Smooth muscle cell (in vitro differentiated cells): Measurements from ENCODE around the gene MRPL34. TPM values are rescaled to one million over a fixed set of nuclear protein-coding genes. Genes with fewer than 3 reads are reported as not detected.
A peak's percentile ranks its signal among the peaks of the same experiment; 100 is the strongest.
"Not testable (repeated sequence)": the region's sequence is repeated elsewhere in the genome, so short reads cannot be mapped to it uniquely, and the experiment has no call there.

Experiments used
- DNase-seq: peaks from one replicate; lab custom pipeline; 2025; ENCODE audit not compliant: unreplicated experiment; lab: John Stamatoyannopoulos, UW
- H2AFZ ChIP-seq: fragments of 200-600 bp; sonication (generic); 2 replicates; pipeline ENCODE4 v1.6.0; 2016; ENCODE audit warnings: antibody characterized with exemption, low read depth, mild to moderate bottlenecking
- H3F3A ChIP-seq: fragments of 200-600 bp; sonication (generic); 2 replicates; pipeline ENCODE4 v1.6.0; 2017; ENCODE audit warnings: antibody characterized with exemption, low read depth
- H3K27ac ChIP-seq: fragments of 200-600 bp; sonication (generic); 2 replicates; pipeline ENCODE4 v1.5.1; 2016; ENCODE audit warnings: low read depth, mild to moderate bottlenecking
- H3K27me3 ChIP-seq: fragments of 200-600 bp; sonication (generic); 2 replicates; pipeline ENCODE4 v1.6.1; 2016; ENCODE audit warnings: low read depth, mild to moderate bottlenecking
- H3K36me3 ChIP-seq: fragments of 200-600 bp; sonication (generic); 2 replicates; pipeline ENCODE4 v1.5.1; 2016; ENCODE audit warnings: low read depth
- H3K4me1 ChIP-seq: fragments of 200-600 bp; sonication (generic); 2 replicates; pipeline ENCODE4 v1.5.1; 2016; ENCODE audit warnings: low read depth
- H3K4me2 ChIP-seq: fragments of 200-600 bp; sonication (generic); 2 replicates; pipeline ENCODE4 v1.6.0; 2016; ENCODE audit warnings: mild to moderate bottlenecking
- H3K4me3 ChIP-seq: fragments of 200-600 bp; sonication (generic); 2 replicates; pipeline ENCODE4 v1.5.1; 2016; ENCODE audit warnings: mild to moderate bottlenecking
- H3K79me2 ChIP-seq: fragments of 200-600 bp; sonication (generic); 2 replicates; pipeline ENCODE4 v1.6.0; 2016; ENCODE audit warnings: low read depth, mild to moderate bottlenecking
- H3K9ac ChIP-seq: fragments of 200-600 bp; sonication (generic); 2 replicates; pipeline ENCODE4 v1.6.0; 2016; ENCODE audit warnings: low read depth
- H3K9me3 ChIP-seq: fragments of 200-600 bp; sonication (generic); replicated peaks from 2 replicates; pipeline ENCODE4 v1.5.1; 2016; ENCODE audit warnings: low read depth
- H4K20me1 ChIP-seq: fragments of 200-600 bp; sonication (generic); 2 replicates; pipeline ENCODE4 v1.6.0; 2016; ENCODE audit warnings: low read depth
- CTCF ChIP-seq: fragments of 200-600 bp; sonication (generic); IDR thresholded peaks from 2 replicates; pipeline ENCODE4 v1.5.1; 2017; ENCODE audit warnings: borderline replicate concordance, mild to moderate bottlenecking, antibody characterized with exemption; ENCODE audit not compliant: insufficient read depth, poor library complexity, severe bottlenecking
- WGBS: methylation state at CpG from one replicate; pipeline ENCODE4 v1.1.7; 2016; ENCODE audit warnings: low lambda C conversion rate; 5-methylcytosine and 5-hydroxymethylcytosine counted together
- polyA plus RNA-seq: library from polyadenylated mRNA; unstranded; fragments of >200 nt; fragmentation: Nextera tagmentation; extraction: Ambion mirVana; gene quantifications from 2 replicates; pipeline ENCODE4 v1.2.1, GENCODE V29; 2016
- total RNA-seq: library from RNA; depleted of rRNA; stranded (reverse); fragments of >200 nt; gene quantifications from 2 replicates; pipeline ENCODE4 v1.2.3, GENCODE V29; 2014

MRPL34 gene
- total and polyA plus RNA-seq, 2 experiments from 2014 or later: 67.2 to 78.6 TPM

- H3K4me1 ChIP-seq: peaks cover 4% of the 10 kb centered on the region
- H3K79me2 ChIP-seq: peaks cover 6% of the 10 kb centered on the region
- DNase-seq: no peak
- H3K36me3 ChIP-seq: no peaks in the 10 kb centered on the region
- H3K9ac ChIP-seq: no peak overlapping the region
- H4K20me1 ChIP-seq: no peaks in the 10 kb centered on the region
- H3K27me3 ChIP-seq: no peaks in the 10 kb centered on the region
- WGBS: 89% methylated on average over 12 of the region's 12 CpGs
- H3F3A ChIP-seq: no peaks in the 10 kb centered on the region
- no peak overlapping the region for H3K4me3 ChIP-seq
- peak overlapping the region; percentile 23 for H3K4me2 ChIP-seq
- no peak overlapping the region for H2AFZ ChIP-seq
- TF ChIP-seq CTCF: no peak
- H3K9me3 ChIP-seq: no peaks in the 10 kb centered on the region
- peak overlapping the region; percentile 51 for H3K27ac ChIP-seq
Observed at GRCh38 chr19:17266589-17266974, 39.1 kb upstream of the MRPL34 start.

GRCh38 chr19:17266975-17267788, 38.5 kb upstream of the MRPL34 start, which contains the start of gene BABAM1:
Gene BABAM1 (plus strand): TSS chr19:17267443. CDS start chr19:17268807, 1,364 bp downstream.
- WGBS: 1% methylated on average over 27 of the region's 27 CpGs
- Histone ChIP-seq H4K20me1 (no peaks in the 10 kb centered on the region), H2AFZ (peak within 1 kb of the TSS; percentile 89)

GRCh38 chr19:17268754-17269153, 36.9 kb upstream of the MRPL34 start:
- DNase-seq: no peak
- Histone ChIP-seq H3K4me1 (peaks cover 4% of the 10 kb centered on the region), H4K20me1 (no peaks in the 10 kb centered on the region), H3K4me2 (peak overlapping the region; percentile 88), H2AFZ (no peak overlapping the region), H3K27me3 (no peaks in the 10 kb centered on the region), H3K27ac (no peak overlapping the region), H3K9ac (no peak overlapping the region), H3K4me3 (no peak overlapping the region), H3K79me2 (peaks cover 6% of the 10 kb centered on the region), H3K36me3 (no peaks in the 10 kb centered on the region), H3K9me3 (no peaks in the 10 kb centered on the region), H3F3A (no peaks in the 10 kb centered on the region)
- no peak for TF ChIP-seq CTCF
- WGBS: 94% methylated on average over 12 of the region's 13 CpGs

More at GRCh38 chr19:17266975-17267788, 38.5 kb upstream of the MRPL34 start, which contains the start of gene BABAM1:
- peaks cover 4% of the 10 kb centered on the region for H3K4me1 ChIP-seq
- H3K27me3 ChIP-seq: no peaks in the 10 kb centered on the region
- H3K9me3 ChIP-seq: no peaks in the 10 kb centered on the region
- peaks cover 6% of the 10 kb centered on the region for H3K79me2 ChIP-seq
- TF ChIP-seq CTCF: no peak
- peak within 1 kb of the TSS; percentile 68 for H3K27ac ChIP-seq
- H3F3A ChIP-seq: no peaks in the 10 kb centered on the region
- DNase-seq: peak; percentile 76
- peak within 1 kb of the TSS; percentile 83 for H3K4me3 ChIP-seq
- no peaks in the 10 kb centered on the region for H3K36me3 ChIP-seq
- H3K9ac ChIP-seq: peak within 1 kb of the TSS; percentile 72
- peak within 1 kb of the TSS; percentile 88 for H3K4me2 ChIP-seq

GRCh38 chr19:17274892-17275291, 30.8 kb upstream of the MRPL34 start:
- H2AFZ ChIP-seq, H3K9me3 ChIP-seq, H3K36me3 ChIP-seq, DNase-seq, H4K20me1 ChIP-seq, H3K27ac ChIP-seq, H3K79me2 ChIP-seq, H3K27me3 ChIP-seq, H3K4me1 ChIP-seq, H3K4me2 ChIP-seq, H3K9ac ChIP-seq, H3F3A ChIP-seq, H3K4me3 ChIP-seq: not testable (repeated sequence)
- WGBS: 93% methylated on average over 3 of the region's 3 CpGs
